Epithelial cell of proximal tubule (primary cell): Measurements from ENCODE around the gene KL. TPM values are rescaled to one million over a fixed set of nuclear protein-coding genes. Genes with fewer than 3 reads are reported as not detected.

Experiments used
- DNase-seq: peaks from one replicate; pipeline ENCODE4 v3.0.0-alpha.2; 2011; ENCODE audit warnings: low read depth
- H3K4me3 ChIP-seq: 2 replicates; pipeline ENCODE4 v1.5.1; 2011; ENCODE audit warnings: low read depth, mild to moderate bottlenecking, low read length
- CTCF ChIP-seq: conservative IDR thresholded peaks from 2 replicates; pipeline ENCODE4 v1.5.1; 2012; ENCODE audit warnings: low read depth, mild to moderate bottlenecking, low read length
- total RNA-seq: library from RNA; depleted of rRNA; stranded (reverse); fragments of >200 nt; gene quantifications from 2 replicates; pipeline ENCODE4 v1.2.3, GENCODE V29; 2015

Gene KL
- total RNA-seq, 1 donor from 2014 or later: 1.4 TPM

GRCh38 chr13:32988608-32989289, 27.5 kb upstream of the KL start:
- no peak for TF ChIP-seq CTCF
- no peak overlapping the region for H3K4me3 ChIP-seq
- no peak for DNase-seq

GRCh38 chr13:32989290-32989667, 26.9 kb upstream of the KL start:
- DNase-seq: no peak
- H3K4me3 ChIP-seq: no peak overlapping the region
- no peak for TF ChIP-seq CTCF

GRCh38 chr13:32989942-32990341, 26.3 kb upstream of the KL start:
- TF ChIP-seq CTCF: no peak
- H3K4me3 ChIP-seq: no peak overlapping the region
- DNase-seq: no peak

GRCh38 chr13:32993145-32993544, 23.1 kb upstream of the KL start:
- no peak for TF ChIP-seq CTCF
- no peak overlapping the region for H3K4me3 ChIP-seq
- no peak for DNase-seq

- no peak for DNase-seq
- TF ChIP-seq CTCF: no peak
- H3K4me3 ChIP-seq: no peak overlapping the region
Observed at GRCh38 chr13:32997399-32997798, 18.8 kb upstream of the KL start.

- no peak for DNase-seq
- no peak overlapping the region for H3K4me3 ChIP-seq
- no peak for TF ChIP-seq CTCF
Observed at GRCh38 chr13:32998966-32999365, 17.3 kb upstream of the KL start.

- H3K4me3 ChIP-seq: no peak overlapping the region
- TF ChIP-seq CTCF: no peak
- DNase-seq: no peak
Observed at GRCh38 chr13:33000365-33000764, 15.9 kb upstream of the KL start.
